Middle frontal gyrus (tissue), 1 donor: Measurements from ENCODE around the gene PTPN4.
"Not testable (repeated sequence)": the region's sequence is repeated elsewhere in the genome, so short reads cannot be mapped to it uniquely, and the experiment has no call there.

Experiments
- DNase-seq: peaks from one replicate; pipeline ENCODE4 v3.0.0-alpha.2; 2015; ENCODE audit warnings: low spot score; ENCODE audit errors: extremely low spot score

PTPN4 gene

GRCh38 chr2:120013597-120014223 lies 254.0 kb downstream of the PTPN4 start:
- no peak for DNase-seq

- DNase-seq, result no peak
Measured at GRCh38 chr2:120014226-120014980, 254.7 kb downstream of the PTPN4 start.

- DNase-seq, result no peak
Measured at GRCh38 chr2:120016800-120017199, 257.1 kb downstream of the PTPN4 start.

GRCh38 chr2:120017201-120017600 lies 257.5 kb downstream of the PTPN4 start:
- DNase-seq, result no peak

GRCh38 chr2:120018549-120018948 lies 258.8 kb downstream of the PTPN4 start:
- DNase-seq, result no peak

- no peak for DNase-seq
Measured at GRCh38 chr2:120020554-120020953, 260.8 kb downstream of the PTPN4 start.

GRCh38 chr2:120022505-120022904 lies 262.8 kb downstream of the PTPN4 start:
- DNase-seq, result not testable (repeated sequence)

- DNase-seq, result no peak
Measured at GRCh38 chr2:120026890-120027289, 267.2 kb downstream of the PTPN4 start.

- DNase-seq, result no peak
Measured at GRCh38 chr2:120028795-120029194, 269.1 kb downstream of the PTPN4 start.

- DNase-seq, result no peak
Measured at GRCh38 chr2:120029672-120030640, 270.2 kb downstream of the PTPN4 start.

GRCh38 chr2:120032297-120032696 lies 272.6 kb downstream of the PTPN4 start:
- no peak for DNase-seq
